H1 (cell line): Measurements from ENCODE around the gene SF3B6. TPM values are rescaled to one million over a fixed set of nuclear protein-coding genes. Genes with fewer than 3 reads are reported as not detected.

Experiments
- CTCF ChIA-PET: fragments of 300-600 bp; sonication (Branson Sonifier 250); formaldehyde crosslinking; loops from one replicate; lab custom pipeline; 2021; ENCODE audit not compliant: partially characterized antibody; lab: Charles Lee
- POLR2A ChIA-PET: fragments of 300-600 bp; sonication (Branson Sonifier 250); formaldehyde crosslinking; loops from one replicate; lab custom pipeline; 2021; ENCODE audit warnings: inconsistent platforms; ENCODE audit not compliant: partially characterized antibody; lab: Charles Lee
- DNase-seq, 2 experiments: peaks; one replicate each; pipeline versions ENCODE4 v3.0.0 to v3.0.0-alpha.2; 2010 to 2022; ENCODE audit warnings: low spot score in 2 of 2, low read depth in 1 of 2, mixed read lengths in 1 of 2
- FAIRE-seq: peaks from 2 replicates; lab custom pipeline; 2011; peaks lifted over from hg19 to GRCh38; lab: Jason Lieb, UNC
- H2AFZ ChIP-seq: 2 replicates; pipeline ENCODE4 v1.8.1; 2012; ENCODE audit warnings: low read length, inconsistent platforms
- H2AK5ac ChIP-seq: 2 replicates; pipeline ENCODE4 v1.6.1; 2013; ENCODE audit warnings: low read depth, low read length
- H2BK120ac ChIP-seq: replicated peaks from 2 replicates; pipeline ENCODE3; 2013; ENCODE audit warnings: low read depth, low read length, inconsistent platforms
- H2BK12ac ChIP-seq: 2 replicates; pipeline ENCODE4 v1.6.1; 2013; ENCODE audit warnings: low read depth, low read length
- H2BK15ac ChIP-seq: 2 replicates; pipeline ENCODE4 v1.6.1; 2013; ENCODE audit warnings: low read length
- H2BK20ac ChIP-seq: 2 replicates; pipeline ENCODE4 v1.6.1; 2013; ENCODE audit warnings: low read length
- H2BK5ac ChIP-seq: 2 replicates; pipeline ENCODE4 v1.6.1; 2013; ENCODE audit warnings: low read depth, low read length
- H3K14ac ChIP-seq: 2 replicates; pipeline ENCODE4 v1.6.1; 2013; ENCODE audit warnings: inconsistent platforms; ENCODE audit not compliant: insufficient read length
- H3K18ac ChIP-seq: 2 replicates; pipeline ENCODE4 v1.6.1; 2013; ENCODE audit warnings: low read length; ENCODE audit errors: extremely low read depth
- H3K23ac ChIP-seq: 2 replicates; pipeline ENCODE4 v1.6.1; 2013; ENCODE audit warnings: inconsistent platforms; ENCODE audit not compliant: insufficient read length
- H3K23me2 ChIP-seq: 2 replicates; pipeline ENCODE4 v1.6.1; 2013; ENCODE audit warnings: low read depth, low read length
- H3K27ac ChIP-seq: 2 replicates; pipeline ENCODE4 v1.6.1; 2011; ENCODE audit warnings: low read depth, low read length, inconsistent platforms
- H3K27me3 ChIP-seq, 4 experiments: replicated peaks in 1 of 4; 1 replicate in 1 of 4; 2 replicates in 3 of 4; pipeline versions ENCODE4 v1.6.1 to v1.8.1; 2011 to 2013; ENCODE audit warnings: low read length in 3 of 4, mild to moderate bottlenecking in 3 of 4, inconsistent platforms in 2 of 4, mixed read lengths in 2 of 4, moderate library complexity in 1 of 4; ENCODE audit not compliant: control insufficient read depth in 3 of 4, insufficient read depth in 3 of 4; ENCODE audit errors: extremely low read depth in 1 of 4
- H3K36me3 ChIP-seq, 4 experiments: 2 replicates each; pipeline versions ENCODE4 v1.6.1 to v1.8.1; 2011 to 2013; ENCODE audit warnings: mild to moderate bottlenecking in 4 of 4, low read length in 3 of 4, moderate library complexity in 2 of 4, control low read depth in 1 of 4, inconsistent platforms in 1 of 4; ENCODE audit not compliant: insufficient read depth in 4 of 4, control insufficient read depth in 2 of 4
- H3K4ac ChIP-seq: replicated peaks from 2 replicates; pipeline ENCODE3; 2013; ENCODE audit warnings: low read length, low read depth, mixed read lengths, inconsistent platforms; ENCODE audit not compliant: insufficient read length
- H3K4me1 ChIP-seq, 4 experiments: replicated peaks in 1 of 4; 1 replicate in 1 of 4; 2 replicates in 3 of 4; pipeline versions ENCODE4 v1.6.1 to v1.8.1; 2011 to 2013; ENCODE audit warnings: low read length in 3 of 4, inconsistent platforms in 2 of 4, mixed read lengths in 1 of 4; ENCODE audit not compliant: insufficient read depth in 4 of 4, control insufficient read depth in 3 of 4
- H3K4me2 ChIP-seq, 2 experiments: 2 replicates each; pipeline versions ENCODE4 v1.6.1 to v1.8.1; 2011 to 2013; ENCODE audit warnings: low read depth in 2 of 2, low read length in 2 of 2, control low read depth in 1 of 2, inconsistent platforms in 1 of 2, mild to moderate bottlenecking in 1 of 2; ENCODE audit not compliant: insufficient read depth in 1 of 2
- H3K4me3 ChIP-seq, 4 experiments: fragments of 200-600, 300-600 bp in 1 of 4; sonication (generic), shearing (Covaris generic), sonication (Bioruptor Twin) in 1 of 4; 2 replicates each; pipeline versions ENCODE4 v1.5.1 to v1.8.1; 2011 to 2016; ENCODE audit warnings: low read length in 4 of 4, low read depth in 3 of 4, control low read depth in 2 of 4, inconsistent platforms in 2 of 4, mild to moderate bottlenecking in 2 of 4, mixed read lengths in 1 of 4, moderate library complexity in 1 of 4; ENCODE audit not compliant: insufficient read depth in 2 of 4; ENCODE audit errors: extremely low read depth in 1 of 4
- H3K56ac ChIP-seq: replicated peaks from 2 replicates; pipeline ENCODE3; 2013; ENCODE audit warnings: low read depth, mild to moderate bottlenecking, mixed read lengths, low read length, inconsistent platforms; ENCODE audit not compliant: insufficient read length
- H3K79me1 ChIP-seq: 2 replicates; pipeline ENCODE4 v1.6.1; 2013; ENCODE audit warnings: low read depth, low read length, control low read depth
- H3K79me2 ChIP-seq, 2 experiments: 2 replicates each; pipeline versions ENCODE4 v1.6.1 to v1.8.1; 2012 to 2013; ENCODE audit warnings: low read length in 2 of 2, mild to moderate bottlenecking in 2 of 2, inconsistent platforms in 1 of 2; ENCODE audit not compliant: insufficient read depth in 2 of 2, control insufficient read depth in 1 of 2
- H3K9ac ChIP-seq, 4 experiments: replicated peaks in 1 of 4; 1 replicate in 1 of 4; 2 replicates in 3 of 4; pipeline versions ENCODE4 v1.6.1 to v1.8.1; 2011 to 2013; ENCODE audit warnings: low read depth in 3 of 4, low read length in 3 of 4, control low read depth in 2 of 4, mild to moderate bottlenecking in 2 of 4, moderate library complexity in 2 of 4, inconsistent platforms in 1 of 4; ENCODE audit errors: extremely low read depth in 1 of 4
- H3K9me3 ChIP-seq, 2 experiments: 2 replicates each; pipeline versions ENCODE4 v1.6.1 to v1.8.1; 2012 to 2013; ENCODE audit warnings: mild to moderate bottlenecking in 2 of 2, moderate library complexity in 2 of 2, control low read depth in 1 of 2, inconsistent platforms in 1 of 2, low read depth in 1 of 2, low read length in 1 of 2, mixed read lengths in 1 of 2; ENCODE audit not compliant: insufficient read depth in 2 of 2
- H4K20me1 ChIP-seq, 2 experiments: replicated peaks in 1 of 2; 2 replicates each; pipeline versions ENCODE3 to v1.8.1; 2011 to 2013; ENCODE audit warnings: inconsistent platforms in 2 of 2, low read length in 2 of 2, mild to moderate bottlenecking in 1 of 2; ENCODE audit not compliant: insufficient read depth in 2 of 2, control insufficient read depth in 1 of 2
- H4K5ac ChIP-seq: 2 replicates; pipeline ENCODE4 v1.6.1; 2013; ENCODE audit warnings: low read length, low read depth, mixed read lengths, inconsistent platforms; ENCODE audit not compliant: insufficient read length
- H4K8ac ChIP-seq: 2 replicates; pipeline ENCODE4 v1.8.0; 2013; ENCODE audit warnings: mild to moderate bottlenecking, moderate library complexity, low read length, inconsistent platforms; ENCODE audit not compliant: insufficient read depth; ENCODE audit errors: extremely low read depth
- H4K91ac ChIP-seq: replicated peaks from 2 replicates; pipeline ENCODE3; 2013; ENCODE audit warnings: low read length, mixed read lengths, inconsistent platforms; ENCODE audit not compliant: insufficient read length
- BACH1 ChIP-seq: IDR thresholded peaks from 2 replicates; pipeline ENCODE4 v1.6.1; 2012; ENCODE audit warnings: low read length, improper control_type of control experiment
- CBX8 ChIP-seq: fragments of 300-800, 300-1000 bp; sonication (generic); IDR thresholded peaks from 2 replicates; pipeline ENCODE4 v1.7.1; 2016; ENCODE audit warnings: low read depth, low read length, borderline replicate concordance
- EGR1 ChIP-seq: IDR thresholded peaks from 2 replicates; pipeline ENCODE4 v1.6.1; 2011; ENCODE audit warnings: low read depth, low read length, borderline replicate concordance
- GTF2F1 ChIP-seq: IDR thresholded peaks from 2 replicates; pipeline ENCODE4 v1.6.1; 2012; ENCODE audit warnings: low read depth, low read length, improper control_type of control experiment, borderline replicate concordance
- PHF8 ChIP-seq: fragments of 200-600 bp; sonication (generic); conservative IDR thresholded peaks from 2 replicates; pipeline ENCODE4 v1.7.1; 2012; ENCODE audit warnings: low read depth, mild to moderate bottlenecking, inconsistent platforms, low read length, moderate library complexity
- POLR2AphosphoS5 ChIP-seq: IDR thresholded peaks from 2 replicates; pipeline ENCODE4 v1.6.1; 2011; ENCODE audit warnings: low read depth, low read length
- RNF2 ChIP-seq: fragments of 200-900, 300-1000 bp; sonication (generic); IDR thresholded peaks from 2 replicates; pipeline ENCODE4 v1.7.1; 2016; ENCODE audit warnings: borderline replicate concordance, low read depth, mild to moderate bottlenecking, antibody characterized with exemption, low read length; ENCODE audit not compliant: poor library complexity, severe bottlenecking; ENCODE audit errors: missing control alignments
- RXRA ChIP-seq: IDR thresholded peaks from 2 replicates; pipeline ENCODE4 v1.6.1; 2011; ENCODE audit warnings: low read depth, mild to moderate bottlenecking, low read length, moderate library complexity; ENCODE audit not compliant: insufficient read depth
- SRF ChIP-seq: IDR thresholded peaks from 2 replicates; pipeline ENCODE4 v1.6.1; 2011; ENCODE audit warnings: mild to moderate bottlenecking, low read depth, low read length, moderate library complexity
- TAF7 ChIP-seq: optimal IDR thresholded peaks from 2 replicates; pipeline ENCODE3; 2011; ENCODE audit warnings: low read depth, mild to moderate bottlenecking, inconsistent platforms, low read length, moderate library complexity, borderline replicate concordance
- TCF12 ChIP-seq: IDR thresholded peaks from 2 replicates; pipeline ENCODE4 v1.6.1; 2011; ENCODE audit warnings: low read depth, mild to moderate bottlenecking, low read length
- WGBS, 2 experiments: shearing (Covaris generic) in 1 of 2; methylation state at CpG; one replicate each; pipeline versions ENCODE4 v1.1.6 to v1.1.7; 2013 to 2015; ENCODE audit warnings: low lambda C conversion rate in 2 of 2, mixed read lengths in 2 of 2, inconsistent platforms in 1 of 2, low coverage in 1 of 2, missing lambda C conversion rate in 1 of 2; ENCODE audit not compliant: insufficient replicate concordance in 2 of 2, insufficient coverage in 1 of 2, insufficient read length in 1 of 2; ENCODE audit errors: extremely low coverage in 1 of 2, missing lambda C conversion rate in 1 of 2; 5-methylcytosine and 5-hydroxymethylcytosine counted together
- polyA plus RNA-seq, 7 experiments: library from polyadenylated mRNA; depleted of rRNA in 3 of 7; stranded (reverse) in 5 of 7; unstranded in 2 of 7; fragments of >200 nt in 5 of 7; fragments of 200-250 nt in 2 of 7; gene quantifications; 1 replicate in 5 of 7; 2 replicates in 1 of 7; 4 replicates in 1 of 7; pipeline versions ENCODE4 v1.2.1 to v1.2.3, GENCODE V29; 2011 to 2013; ENCODE audit warnings: missing spikeins in 2 of 7, mixed read lengths in 2 of 7
- total RNA-seq: library from RNA; stranded (reverse); fragmentation: NEBNext Ultra II Directional; extraction: Animal tissue kit (Norgen Biotek cat#: 25700); gene quantifications from 2 replicates; pipeline ENCODE4 v1.2.1, GENCODE V29; 2021

Gene SF3B6
- total and polyA plus RNA-seq, 2 of the 8 experiments (the other 6 are each of a cell fraction or from before 2014, with no cell fraction given), result 126 to 155 TPM

GRCh38 chr2:24077879-24078278 is 1.8 kb upstream of the SF3B6 start:
- Histone ChIP-seq H3K4me2 (peak overlapping the region; percentile 83 to 84), H3K79me1 (no peaks in the 10 kb centered on the region), H3K79me2 (peaks cover 0 to 19% of the 10 kb centered on the region in 2 experiments; a peak in 2 of 4 replicates), H4K20me1 (no peaks in the 10 kb centered on the region), H3K9me3 (no peaks in the 10 kb centered on the region), H2BK120ac (no peak overlapping the region), H2BK12ac (no peak overlapping the region), H3K9ac (peak overlapping the region in 2 of 4 experiments; percentile 72 to 73; a peak in 3 of 7 replicates), H3K27ac (no peak overlapping the region), H2BK20ac (no peak overlapping the region), H2AFZ (no peak overlapping the region), H3K27me3 (no peaks in the 10 kb centered on the region), H2AK5ac (no peak overlapping the region), H3K18ac (no peak overlapping the region), H2BK15ac (no peak overlapping the region), H3K14ac (no peak overlapping the region), H3K4me1 (peaks cover 0 to 9% (median 3%) of the 10 kb centered on the region in 4 experiments; a peak in 5 of 7 replicates), H3K4ac (no peak overlapping the region), H4K5ac (no peak overlapping the region), H2BK5ac (peak overlapping the region; percentile 66; the same call in 1 of the 2 replicates), H3K23me2 (peaks cover 5% of the 10 kb centered on the region; the same call in 1 of the 2 replicates), H4K8ac (no peak overlapping the region), H3K56ac (no peak overlapping the region), H3K23ac (no peak overlapping the region), H3K36me3 (peaks cover 11 to 28% (median 21%) of the 10 kb centered on the region in 4 experiments; a peak in 7 of 8 replicates), H4K91ac (no peak overlapping the region), H3K4me3 (peak overlapping the region; percentile 58 to 74 (median 69); a peak in 7 of 8 replicates)
- POLR2A ChIA-PET, result interaction anchor here (1.8 to 2.1 kb wide), 3 partner anchors 17 to 152 kb away, joined by 5 to 22 read pairs (median 5); partner anchors contain the start of gene WDCP
- CTCF ChIA-PET, result no interaction called here
- DNase-seq, result no peak
- WGBS, 2 experiments, result 92% methylated on average over 2 of the region's 2 CpGs; no CpG with 5 or more reads in 1 of the 2 experiments
- no peak for FAIRE-seq
- no peak for TF ChIP-seq RXRA
- TF ChIP-seq RNF2, result no peak
- TF ChIP-seq EGR1, result no peak
- no peak for TF ChIP-seq TAF7
- TF ChIP-seq BACH1, result no peak
- TF ChIP-seq PHF8, result no peak
- no peak for TF ChIP-seq CBX8
- TF ChIP-seq POLR2AphosphoS5, result no peak
- no peak for TF ChIP-seq SRF
- TF ChIP-seq TCF12, result no peak
- no peak for TF ChIP-seq GTF2F1
